HG03457 (cell line): Measurements from ENCODE around the gene KTN1.
A peak's percentile ranks its signal among the peaks of the same experiment; 100 is the strongest.

Experiments
- ATAC-seq: cut with Tn5 transposase; IDR thresholded peaks from one replicate; pipeline ENCODE4 v1.9.1; 2021; ENCODE audit warnings: moderate number of reproducible peaks; ENCODE audit not compliant: unreplicated experiment

Gene KTN1

DNA sequence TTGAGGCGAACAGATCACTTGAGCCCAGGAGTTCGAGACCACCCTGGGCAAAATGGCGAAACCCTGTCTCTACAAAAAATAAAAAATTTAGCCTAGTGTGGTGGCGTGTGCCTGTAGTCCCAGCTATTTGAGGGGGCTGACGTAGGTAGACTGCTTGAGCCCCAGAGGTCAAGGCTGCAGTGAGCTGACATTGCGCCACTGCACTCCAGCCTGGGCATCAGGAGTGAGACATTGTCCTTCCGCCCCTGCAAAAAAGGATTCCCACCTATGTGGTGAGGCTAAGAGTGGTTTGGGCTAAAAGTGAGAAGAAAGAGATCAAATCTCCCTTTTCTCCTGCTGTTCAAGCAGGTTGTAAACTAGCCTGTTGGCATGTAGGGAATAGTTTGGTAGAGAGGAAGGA is 5.0 kb upstream of the KTN1 start:
- ATAC-seq: no peak

DNA sequence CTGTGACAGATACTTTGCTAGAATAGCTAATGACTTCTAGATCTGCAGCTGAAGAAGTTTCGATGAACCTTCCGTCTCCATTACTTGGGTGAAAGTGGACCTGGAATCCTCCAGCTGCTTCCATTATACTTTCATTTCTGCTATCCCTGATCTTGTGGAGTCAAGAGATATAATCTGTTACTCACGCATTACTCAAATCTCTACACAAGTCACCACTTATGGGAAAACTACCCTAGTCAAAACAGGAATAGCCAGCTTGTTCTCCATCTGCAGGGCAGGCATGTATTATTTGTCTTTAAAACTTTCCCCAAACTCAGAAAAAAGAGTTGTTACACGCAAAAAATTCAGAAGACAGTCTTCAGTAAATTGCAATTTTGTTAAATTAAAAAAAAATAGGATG is 2.8 kb upstream of the KTN1 start:
- ATAC-seq: no peak

DNA sequence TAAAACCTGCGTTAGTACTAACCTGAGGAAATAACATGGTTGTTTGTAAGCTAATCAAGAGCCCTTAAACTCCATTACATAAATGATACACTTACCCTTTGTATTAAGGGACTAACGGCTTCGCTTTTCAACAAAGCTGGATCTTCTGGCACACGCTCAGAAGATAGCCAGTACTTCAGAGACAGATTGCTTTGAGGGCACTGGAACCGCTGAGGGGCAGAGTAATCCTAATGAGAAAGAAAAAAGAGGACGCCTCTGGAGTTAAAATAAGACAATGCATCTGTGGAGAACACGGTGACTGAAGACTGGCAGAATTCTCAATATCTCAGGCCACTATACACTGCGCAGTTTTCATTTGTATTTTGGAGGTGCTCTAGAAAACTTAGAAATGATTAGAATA is 1.5 kb upstream of the KTN1 start:
- no peak for ATAC-seq

DNA sequence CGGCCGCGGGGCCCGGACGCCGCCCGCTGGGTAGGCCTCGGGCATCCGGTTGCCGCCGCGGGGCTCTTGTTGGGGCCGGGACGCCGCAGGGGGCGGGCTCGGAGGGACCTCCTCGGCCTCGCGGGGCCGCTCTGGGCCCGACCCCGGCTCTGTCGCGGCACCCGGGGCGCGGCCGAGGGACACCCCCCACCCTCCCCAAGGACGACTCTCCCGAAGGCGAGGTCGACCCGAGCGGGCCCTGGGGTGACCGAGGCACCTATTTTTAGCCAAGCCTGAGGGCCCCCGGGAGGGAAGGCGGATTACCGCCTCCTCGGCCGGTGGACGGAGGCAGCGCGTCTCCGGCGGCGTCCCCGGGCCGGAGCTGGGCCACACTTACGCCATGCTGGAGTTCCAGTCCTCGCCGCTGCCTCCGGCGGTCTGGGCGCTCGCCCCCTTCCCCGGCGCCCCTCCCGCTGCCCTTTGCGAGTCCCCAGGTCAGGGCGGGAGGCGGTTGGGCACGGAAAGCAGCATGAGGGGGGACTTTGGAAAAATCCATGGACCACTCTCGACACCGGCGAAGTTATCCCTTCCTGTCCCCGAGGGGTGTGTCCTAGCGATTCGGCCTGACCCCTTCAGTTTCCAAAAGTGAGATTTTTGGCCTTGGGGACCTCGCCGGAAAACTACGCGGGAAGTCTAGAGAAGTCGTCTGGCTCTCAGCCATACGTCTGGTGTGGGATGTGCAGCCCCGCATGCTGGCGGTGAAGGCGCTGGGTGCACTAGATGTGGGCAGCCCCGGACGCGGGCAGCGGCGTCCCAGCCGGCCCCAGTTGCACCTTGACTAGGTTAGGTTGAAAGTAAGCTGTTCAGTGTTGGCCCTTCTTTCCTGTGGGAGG is 699 bp downstream of the KTN1 start:
- peak; percentile 37 for ATAC-seq

DNA sequence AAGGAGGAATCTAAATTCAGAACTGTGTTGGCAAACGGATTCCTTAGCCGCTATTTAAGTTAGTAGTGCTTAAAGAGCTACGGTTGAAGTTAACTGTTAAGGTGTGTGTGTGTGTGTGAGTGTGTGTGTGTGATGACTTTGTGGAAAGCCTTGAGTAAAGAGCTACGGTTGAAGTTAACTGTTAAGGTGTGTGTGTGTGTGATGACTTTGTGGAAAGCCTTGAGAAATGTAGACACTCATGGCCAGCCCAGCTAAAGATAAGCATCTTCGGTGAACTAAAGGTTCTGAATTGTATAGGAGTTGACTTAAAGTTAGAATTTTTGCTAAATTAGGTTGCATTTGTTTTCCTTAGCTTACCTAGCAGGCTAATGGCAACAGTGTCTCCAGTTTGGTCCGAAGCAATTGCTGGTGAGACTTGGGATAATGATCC is 1.4 kb downstream of the KTN1 start:
- ATAC-seq: no peak

DNA sequence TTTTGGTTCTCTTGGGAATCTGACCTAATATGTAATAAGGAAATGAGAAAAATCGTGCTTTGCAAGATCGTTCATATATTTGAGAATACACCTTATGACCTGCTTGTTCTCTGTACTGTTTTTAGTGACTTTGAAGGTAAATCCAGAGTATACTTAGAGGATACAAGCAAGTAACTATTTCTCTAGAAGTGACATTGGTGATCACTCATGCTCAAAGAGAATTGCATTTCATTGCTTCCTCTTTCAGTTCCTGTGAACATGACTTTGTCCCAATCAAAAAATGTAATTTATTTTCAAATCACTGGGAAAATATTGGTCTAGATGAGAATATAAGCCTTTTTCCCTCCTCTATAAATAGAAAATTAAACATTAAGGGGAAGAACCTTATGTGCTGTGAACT is 2.7 kb downstream of the KTN1 start:
- no peak for ATAC-seq

DNA sequence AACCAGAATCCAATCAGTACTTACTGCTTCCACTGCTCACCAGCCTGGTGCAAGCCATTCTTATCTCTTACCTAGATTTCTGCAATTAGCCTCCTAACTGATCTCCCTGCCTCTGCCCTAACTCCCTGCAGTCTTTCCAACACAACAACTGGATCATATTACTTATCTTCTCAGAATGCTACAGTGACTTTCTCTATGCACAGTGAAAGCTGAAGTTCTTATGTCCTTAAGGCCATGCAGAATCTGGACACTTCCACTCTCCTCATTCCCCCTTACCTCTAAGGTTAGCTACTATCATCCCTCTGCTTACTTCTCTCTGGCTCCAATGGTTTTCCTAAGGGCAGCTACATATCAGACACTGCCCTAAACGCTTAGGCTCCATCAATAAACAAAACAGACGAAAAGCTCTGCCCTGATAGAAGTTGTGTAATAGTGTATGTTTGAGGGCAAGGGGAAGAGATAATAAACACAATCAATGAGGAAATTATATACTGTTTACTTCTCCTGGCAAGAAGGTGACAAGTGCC is 4.0 kb downstream of the KTN1 start:
- ATAC-seq: no peak

DNA sequence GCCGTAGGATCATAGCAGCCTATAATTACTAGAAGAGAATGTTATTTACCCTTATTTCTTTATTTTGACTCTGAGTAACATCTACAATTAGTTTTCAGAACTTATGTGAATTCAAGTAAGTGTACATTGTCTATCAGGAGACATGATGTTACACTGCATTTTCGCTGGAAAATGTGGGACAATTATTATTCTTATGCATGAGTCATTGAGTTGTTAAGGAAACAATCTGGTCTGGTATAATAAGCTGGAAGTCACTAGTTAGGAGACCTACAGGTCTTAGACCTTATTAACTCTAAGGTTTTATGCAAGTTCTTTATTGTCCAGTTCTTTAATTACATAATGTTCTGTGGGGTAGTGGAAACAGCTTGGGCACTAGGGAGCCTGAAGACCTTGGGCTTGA is 5.8 kb downstream of the KTN1 start:
- ATAC-seq: no peak

DNA sequence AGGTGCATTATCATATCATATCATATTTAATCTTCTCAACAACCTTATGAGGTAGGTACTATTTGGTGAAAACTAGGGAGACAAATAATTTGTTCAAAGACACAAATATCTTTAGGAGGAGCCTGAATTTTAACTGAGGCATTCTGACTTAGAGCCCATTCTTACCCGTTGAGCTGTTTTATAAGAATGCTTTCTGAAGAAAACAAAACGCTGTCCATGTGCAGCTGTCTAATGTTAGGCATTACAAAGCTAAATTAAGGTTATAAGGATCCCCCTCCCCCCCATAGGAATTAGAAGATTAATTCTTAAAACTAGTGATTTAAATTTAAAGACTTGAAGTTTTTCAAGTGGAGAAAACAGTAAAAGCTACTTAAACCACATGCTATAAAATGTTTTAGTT is 6.4 kb downstream of the KTN1 start:
- no peak for ATAC-seq

DNA sequence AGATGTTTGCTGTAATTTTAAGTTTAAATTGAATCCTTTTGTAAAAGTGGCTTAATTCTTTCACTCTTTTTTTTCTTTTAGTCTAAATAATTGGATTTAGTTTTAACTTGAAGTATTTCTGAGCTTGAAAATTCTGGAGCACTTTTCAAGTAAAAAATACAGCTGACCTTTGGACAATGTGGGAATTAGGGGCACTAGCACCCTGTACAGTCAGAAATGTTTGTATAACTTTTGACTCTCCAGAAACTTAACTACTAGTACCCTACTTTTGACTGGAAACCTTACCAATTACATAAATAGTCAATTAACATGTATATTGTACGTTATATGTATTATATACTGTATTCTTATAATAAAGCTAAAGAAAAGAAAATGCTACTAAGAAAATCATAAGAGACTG is 7.8 kb downstream of the KTN1 start:
- no peak for ATAC-seq

DNA sequence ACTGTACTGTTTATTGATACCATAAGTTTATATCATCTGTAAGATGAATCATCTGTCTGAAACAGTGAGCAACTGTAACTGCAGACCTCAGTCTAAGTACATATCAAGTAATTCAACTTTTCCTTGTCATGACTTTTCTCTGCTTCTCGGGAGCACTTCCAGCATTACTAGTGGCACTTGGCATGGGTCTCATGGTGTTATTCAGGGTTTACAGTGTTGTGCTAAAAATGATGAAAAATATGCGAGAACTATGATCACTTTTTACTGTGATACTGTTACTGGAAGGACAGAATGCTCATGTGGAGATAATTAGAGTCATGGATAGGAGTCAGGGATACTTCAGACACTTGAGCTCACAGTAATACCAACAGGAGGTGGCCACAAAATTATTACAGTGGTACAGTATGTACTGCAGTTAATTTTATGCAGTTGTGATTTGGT is 8.3 kb downstream of the KTN1 start:
- no peak for ATAC-seq

DNA sequence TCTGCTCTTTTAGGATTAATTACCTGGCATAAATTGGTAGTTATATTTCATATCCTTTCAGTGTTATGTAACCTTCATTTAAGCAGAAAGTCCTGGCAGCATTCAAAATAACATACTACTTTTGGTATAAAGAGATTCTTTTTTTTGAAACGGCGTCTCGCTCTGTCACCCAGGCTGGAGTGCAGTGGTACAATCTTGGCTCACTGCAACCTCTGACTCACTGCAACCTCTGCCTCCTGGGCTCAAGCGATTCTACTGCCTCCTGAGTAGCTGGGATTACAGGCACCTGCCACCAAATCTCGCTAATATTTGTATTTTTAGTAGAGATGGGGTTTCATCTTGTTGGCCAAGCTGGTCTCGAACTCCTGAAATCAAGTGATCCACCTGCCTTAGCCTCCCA is 9.2 kb downstream of the KTN1 start:
- ATAC-seq: no peak

DNA sequence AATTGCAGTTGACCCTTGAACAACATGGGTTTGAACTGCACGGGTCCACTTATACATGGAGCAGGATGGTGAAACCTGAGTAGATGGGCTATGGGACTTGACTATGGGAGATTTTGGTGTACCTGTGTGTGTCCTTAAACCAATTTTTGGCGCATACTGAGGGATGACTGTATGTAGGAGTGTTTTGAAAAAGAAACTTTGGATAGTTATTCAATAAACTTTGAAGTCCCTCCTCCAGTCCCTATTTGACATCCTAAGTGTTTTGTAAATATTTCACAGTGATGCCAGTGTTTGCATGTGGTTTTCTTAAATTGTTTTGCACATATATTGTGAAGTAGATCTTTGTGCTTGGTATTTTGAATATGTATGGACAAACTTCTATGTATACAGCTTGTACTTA is 12.4 kb downstream of the KTN1 start:
- ATAC-seq: no peak

DNA sequence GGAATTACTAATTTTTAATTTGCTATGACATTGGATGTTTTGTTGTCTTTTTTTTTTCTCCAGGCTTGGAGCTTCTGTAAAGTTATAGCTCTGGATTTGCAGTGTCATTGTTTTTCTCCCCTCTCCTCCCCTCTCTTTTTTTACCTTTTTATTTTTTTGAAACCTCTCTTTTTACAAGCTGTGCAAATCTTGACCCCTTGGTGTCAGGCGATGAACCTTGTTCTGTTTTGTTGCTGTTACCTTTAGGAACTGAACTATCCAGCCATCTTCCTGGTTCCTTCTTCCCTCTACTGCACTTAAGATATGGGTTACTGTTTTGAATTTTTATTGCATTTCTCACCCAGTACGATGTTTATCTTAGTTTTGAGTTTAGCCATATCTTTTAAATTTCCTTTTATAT is 13.7 kb downstream of the KTN1 start:
- ATAC-seq: no peak

DNA sequence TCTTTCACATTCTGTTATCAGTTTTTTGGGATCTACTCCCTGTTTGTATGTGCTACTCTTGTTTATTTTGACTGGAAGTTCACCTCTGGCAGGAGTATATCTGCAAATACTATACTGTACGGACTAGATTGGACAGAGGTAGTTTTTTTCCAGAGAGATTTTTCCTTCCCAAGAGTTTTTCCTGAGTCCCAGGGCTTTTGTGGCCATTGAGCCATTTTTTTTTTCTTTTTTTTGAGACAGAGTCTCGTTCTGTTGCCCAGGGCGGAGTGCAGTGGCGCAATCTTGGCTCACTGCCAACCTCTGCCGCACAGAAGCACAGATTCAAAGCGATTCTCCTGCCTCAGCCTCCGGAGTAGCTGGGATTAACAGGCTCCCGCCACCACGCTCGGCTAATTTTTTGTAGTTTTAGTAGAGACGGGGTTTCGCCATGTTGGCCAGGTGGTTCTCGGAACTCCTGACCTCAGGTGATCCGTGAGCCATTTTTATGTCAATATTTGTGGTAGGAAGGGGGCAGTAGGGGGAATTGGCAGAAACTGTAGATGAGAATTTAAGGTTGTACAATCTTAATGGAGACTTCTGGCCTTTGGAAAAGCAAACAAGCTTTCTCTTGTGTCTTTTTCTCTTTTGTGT is 19.4 kb downstream of the KTN1 start:
- no peak for ATAC-seq

DNA sequence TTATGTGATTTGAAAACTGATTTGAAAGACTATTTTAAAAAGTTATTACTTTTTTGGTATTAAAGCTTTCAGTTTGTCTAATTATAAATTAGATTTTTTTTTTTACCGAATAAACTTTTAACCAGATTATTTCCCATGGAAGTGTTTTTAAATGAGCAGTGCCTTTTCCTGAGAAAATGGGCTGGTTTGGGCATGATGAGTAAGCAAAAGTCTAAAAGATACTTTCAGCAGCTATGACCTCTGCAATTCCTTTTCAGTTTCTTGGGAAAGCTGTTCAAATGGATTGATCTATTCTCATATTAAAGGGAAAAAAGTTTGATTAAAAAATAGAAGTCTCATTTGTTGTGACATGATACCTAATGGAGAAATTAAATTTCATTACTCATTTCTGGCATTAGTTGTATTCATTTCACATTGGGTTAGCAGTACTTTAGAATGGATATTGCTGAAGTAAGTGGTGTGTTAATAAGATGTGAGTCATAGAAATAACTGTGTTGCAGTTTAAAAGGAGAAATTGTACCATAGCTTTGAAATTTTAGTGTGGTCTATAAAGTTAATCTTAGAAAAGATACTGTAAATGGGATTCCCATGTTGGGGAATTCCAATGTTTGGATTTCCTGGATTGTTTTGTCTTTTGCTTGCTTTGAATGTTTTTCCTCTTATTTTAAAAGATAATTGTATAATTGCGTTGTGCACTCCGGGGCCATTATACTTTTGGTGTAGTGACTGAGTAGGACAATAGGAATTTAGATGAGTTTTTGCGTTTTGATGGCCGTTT is 21.0 kb downstream of the KTN1 start:
- no peak for ATAC-seq

DNA sequence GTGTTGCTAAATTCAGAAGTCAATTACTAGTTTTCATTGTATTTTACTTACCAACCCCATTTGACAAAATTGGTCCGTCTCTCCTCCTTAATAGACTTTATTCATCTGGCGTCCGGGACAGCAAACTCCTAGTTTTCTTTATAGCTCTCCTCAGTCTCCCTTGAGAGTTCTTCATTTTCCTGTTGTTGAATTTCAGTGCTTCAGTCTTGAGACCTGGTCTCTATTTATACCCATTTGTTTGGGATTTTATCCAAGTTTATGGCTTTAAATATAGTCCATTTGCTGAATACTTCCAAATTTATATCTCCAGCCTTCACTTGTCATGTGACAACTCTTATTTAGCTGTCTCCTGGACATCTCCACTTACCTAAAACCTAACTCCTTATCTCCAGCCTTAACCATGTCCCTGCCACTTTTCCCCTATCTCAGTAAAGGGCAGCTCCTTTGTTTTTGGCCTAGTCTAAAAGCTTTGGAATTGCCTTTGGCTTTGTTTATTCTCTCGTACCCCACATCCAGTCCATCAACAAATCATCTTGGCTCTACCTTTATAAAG is 23.5 kb downstream of the KTN1 start:
- ATAC-seq: no peak

DNA sequence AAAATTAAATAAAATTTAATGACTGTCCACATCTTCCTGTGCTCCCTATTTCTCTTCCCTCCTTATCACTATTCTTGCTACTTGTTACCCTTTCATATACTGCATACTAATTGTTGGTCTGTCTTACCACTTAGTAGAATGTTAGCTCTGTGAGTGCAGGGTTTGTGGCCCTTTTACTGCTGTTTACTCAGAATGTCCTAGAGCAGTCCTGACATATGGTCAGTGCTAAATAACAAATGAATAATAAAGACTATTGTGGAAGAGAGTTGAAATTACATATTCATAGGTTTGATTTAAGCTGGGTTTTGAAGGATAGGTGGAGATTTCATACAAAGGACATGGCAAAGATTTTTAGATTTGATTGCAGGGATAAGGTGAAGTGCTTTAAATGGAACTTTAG is 24.5 kb downstream of the KTN1 start:
- no peak for ATAC-seq

DNA sequence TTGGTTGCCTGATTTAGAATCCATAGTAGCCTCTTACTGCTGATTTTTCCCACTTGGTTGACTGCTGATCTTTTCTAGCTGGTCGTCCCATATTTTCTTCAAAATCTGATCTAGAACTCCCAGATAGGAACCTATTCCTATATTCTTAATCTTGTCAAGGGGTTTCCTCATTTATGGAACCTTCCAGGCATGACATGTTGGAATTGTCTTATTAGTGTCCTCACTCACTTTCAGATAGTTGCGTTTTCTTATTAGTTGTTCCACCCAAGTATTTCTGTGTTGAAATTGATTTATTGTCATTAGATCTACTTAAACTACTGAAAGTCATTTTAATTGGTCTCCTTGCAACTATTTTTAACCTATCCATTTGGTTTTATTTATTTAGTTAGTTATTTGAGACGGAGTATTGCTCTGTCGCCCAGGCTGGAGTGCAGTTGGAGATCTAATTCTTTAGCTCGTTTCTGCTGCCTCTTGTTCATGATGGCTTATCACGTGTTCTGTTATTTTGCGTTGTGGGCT is 25.0 kb downstream of the KTN1 start:
- ATAC-seq: no peak

DNA sequence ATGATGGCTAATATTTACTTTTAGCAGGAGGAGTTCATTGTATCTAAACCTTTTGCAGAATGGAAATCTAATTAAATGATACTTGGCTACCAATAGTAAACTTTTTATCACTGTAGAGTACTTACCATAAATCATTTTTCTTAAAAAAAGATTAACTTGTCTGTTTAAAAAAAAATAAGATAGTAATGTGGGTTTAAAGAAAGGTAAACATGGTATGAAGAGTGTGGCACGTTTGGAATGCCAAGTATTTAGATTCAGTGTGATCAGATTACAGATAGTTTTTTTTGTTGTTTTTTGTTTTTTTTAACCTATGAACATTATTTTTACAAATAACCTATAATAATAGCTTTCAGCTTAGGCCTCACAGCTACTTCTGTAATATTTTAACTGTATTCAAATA is 25.8 kb downstream of the KTN1 start:
- ATAC-seq: no peak

DNA sequence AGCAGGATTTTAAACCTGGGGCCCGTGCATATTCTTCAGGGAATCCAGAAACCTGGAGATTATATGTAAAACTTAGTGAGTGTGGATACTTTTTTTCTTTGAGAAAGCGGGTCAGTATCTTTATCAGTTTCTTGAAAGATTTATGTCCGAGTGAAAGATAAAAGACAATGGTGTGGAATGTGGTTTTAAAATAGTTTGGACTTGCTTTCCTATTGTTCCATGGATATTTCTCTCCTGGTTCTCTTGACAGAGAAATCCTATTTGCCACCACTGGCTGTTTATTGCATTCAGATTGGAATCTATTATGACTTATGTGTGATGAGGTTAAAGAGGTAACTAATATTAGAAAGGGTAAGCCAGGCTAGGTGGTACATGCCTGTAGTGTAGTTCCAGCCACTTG is 27.4 kb downstream of the KTN1 start:
- no peak for ATAC-seq
